H9 (cell line): ENCODE measurements around the gene SGO2. TPM values are rescaled to one million over a fixed set of nuclear protein-coding genes. Genes with fewer than 3 reads are reported as not detected.

Experiments used
- DNase-seq: peaks from one replicate; pipeline ENCODE4 v3.0.0-alpha.2; 2017
- H2AFZ ChIP-seq: one replicate; pipeline ENCODE4 v1.6.1; 2013; ENCODE audit warnings: mild to moderate bottlenecking, low read length, control low read depth, moderate library complexity
- H2AK5ac ChIP-seq: 2 replicates; pipeline ENCODE4 v1.6.1; 2013; ENCODE audit warnings: low read length, control low read depth, mixed read lengths; ENCODE audit not compliant: insufficient read length
- H2BK120ac ChIP-seq: one replicate; pipeline ENCODE4 v1.6.1; 2013; ENCODE audit warnings: low read depth, mild to moderate bottlenecking, low read length, control low read depth, inconsistent platforms; ENCODE audit not compliant: poor library complexity, severe bottlenecking
- H2BK12ac ChIP-seq: 2 replicates; pipeline ENCODE4 v1.6.1; 2013; ENCODE audit warnings: low read length, control low read depth, mixed read lengths, low read depth; ENCODE audit not compliant: insufficient read length
- H2BK15ac ChIP-seq: 2 replicates; pipeline ENCODE4 v1.6.1; 2013; ENCODE audit warnings: low read depth, low read length, control low read depth
- H2BK20ac ChIP-seq: one replicate; pipeline ENCODE4 v1.6.1; 2013; ENCODE audit warnings: low read depth, mild to moderate bottlenecking, low read length, control low read depth, inconsistent platforms; ENCODE audit not compliant: poor library complexity, severe bottlenecking
- H2BK5ac ChIP-seq: 2 replicates; pipeline ENCODE4 v1.6.1; 2013; ENCODE audit warnings: low read length, control low read depth, mixed read lengths; ENCODE audit not compliant: insufficient read length
- H3K14ac ChIP-seq: 2 replicates; pipeline ENCODE4 v1.6.1; 2013; ENCODE audit warnings: low read length, control low read depth; ENCODE audit not compliant: insufficient read depth
- H3K18ac ChIP-seq: 2 replicates; pipeline ENCODE4 v1.6.1; 2013; ENCODE audit warnings: low read depth, mild to moderate bottlenecking, mixed read lengths, low read length, control low read depth; ENCODE audit not compliant: insufficient read length
- H3K23ac ChIP-seq: 2 replicates; pipeline ENCODE4 v1.6.1; 2013; ENCODE audit warnings: low read length, control low read depth, mixed read lengths, low read depth; ENCODE audit not compliant: insufficient read length
- H3K23me2 ChIP-seq: 2 replicates; pipeline ENCODE4 v1.6.1; 2013; ENCODE audit warnings: low read depth, mild to moderate bottlenecking, mixed read lengths, low read length, control low read depth; ENCODE audit not compliant: insufficient read length, poor library complexity, severe bottlenecking
- H3K27ac ChIP-seq: 2 replicates; pipeline ENCODE4 v1.5.1; 2013; ENCODE audit warnings: low read length, control low read depth, mixed read lengths, low read depth; ENCODE audit not compliant: insufficient read length
- H3K27me3 ChIP-seq: 2 replicates; pipeline ENCODE4 v1.6.1; 2013; ENCODE audit warnings: low read length, control low read depth, inconsistent platforms; ENCODE audit not compliant: insufficient read depth
- H3K4ac ChIP-seq: 2 replicates; pipeline ENCODE4 v1.6.1; 2013; ENCODE audit warnings: low read depth, mild to moderate bottlenecking, control low read depth, inconsistent platforms, low read length, moderate library complexity
- H3K4me1 ChIP-seq: 2 replicates; pipeline ENCODE4 v1.6.1; 2013; ENCODE audit warnings: low read length, control low read depth, inconsistent platforms; ENCODE audit not compliant: insufficient read depth
- H3K4me2 ChIP-seq: 2 replicates; pipeline ENCODE4 v1.6.1; 2013; ENCODE audit warnings: low read length, control low read depth, mixed read lengths; ENCODE audit not compliant: insufficient read length, insufficient read depth
- H3K56ac ChIP-seq: 2 replicates; pipeline ENCODE4 v1.6.1; 2013; ENCODE audit warnings: low read depth, mild to moderate bottlenecking, mixed read lengths, low read length, control low read depth; ENCODE audit not compliant: insufficient read length
- H3K79me1 ChIP-seq: 2 replicates; pipeline ENCODE4 v1.6.1; 2013; ENCODE audit warnings: low read depth, mild to moderate bottlenecking, moderate library complexity, low read length, control low read depth, inconsistent platforms; ENCODE audit not compliant: insufficient read depth, poor library complexity, severe bottlenecking
- H3K79me2 ChIP-seq: 2 replicates; pipeline ENCODE4 v1.6.1; 2013; ENCODE audit warnings: low read length, control low read depth, inconsistent platforms; ENCODE audit not compliant: insufficient read depth
- H3K9ac ChIP-seq: 2 replicates; pipeline ENCODE4 v1.6.1; 2013; ENCODE audit warnings: low read length, control low read depth, mixed read lengths; ENCODE audit not compliant: insufficient read length; ENCODE audit errors: extremely low read depth
- H3K9me3 ChIP-seq: one replicate; pipeline ENCODE4 v1.6.1; 2013; ENCODE audit warnings: low read depth, low read length, inconsistent platforms; ENCODE audit not compliant: control insufficient read depth
- H3T11ph ChIP-seq: one replicate; pipeline ENCODE4 v1.6.1; 2013; ENCODE audit warnings: mild to moderate bottlenecking, low read length, control low read depth, inconsistent platforms
- H4K20me1 ChIP-seq: one replicate; pipeline ENCODE4 v1.6.1; 2013; ENCODE audit not compliant: control insufficient read depth, insufficient read length, insufficient read depth
- H4K5ac ChIP-seq: 2 replicates; pipeline ENCODE4 v1.6.1; 2013; ENCODE audit warnings: low read depth, mild to moderate bottlenecking, mixed read lengths, low read length, control low read depth; ENCODE audit not compliant: insufficient read length
- H4K8ac ChIP-seq: replicated peaks from 2 replicates; pipeline ENCODE4 v1.6.1; 2013; ENCODE audit warnings: low read length, control low read depth, mixed read lengths, low read depth; ENCODE audit not compliant: insufficient read length
- H4K91ac ChIP-seq: 2 replicates; pipeline ENCODE4 v1.6.1; 2013; ENCODE audit warnings: low read depth, mild to moderate bottlenecking, moderate library complexity, mixed read lengths, low read length, control low read depth; ENCODE audit not compliant: insufficient read length
- H3K27ac Mint-ChIP-seq, 3 experiments: 2 replicates in 2 of 3; 3 replicates in 1 of 3; pipeline ENCODE4 v1.8.0; 2020 to 2021; ENCODE audit warnings: mixed read lengths in 3 of 3, mild to moderate bottlenecking in 1 of 3, moderate library complexity in 1 of 3
- H3K27me3 Mint-ChIP-seq: 2 replicates; pipeline ENCODE4 v1.8.0; 2021; ENCODE audit warnings: low read depth, mild to moderate bottlenecking, moderate library complexity, mixed read lengths
- H3K36me3 Mint-ChIP-seq, 3 experiments: 2 replicates in 2 of 3; 3 replicates in 1 of 3; pipeline ENCODE4 v1.8.0; 2020 to 2021; ENCODE audit warnings: low read depth in 3 of 3, mixed read lengths in 3 of 3; ENCODE audit not compliant: insufficient read depth in 1 of 3
- H3K4me1 Mint-ChIP-seq, 2 experiments: 2 replicates each; pipeline ENCODE4 v1.8.0; 2020; ENCODE audit warnings: mixed read lengths in 2 of 2
- H3K4me3 Mint-ChIP-seq, 2 experiments: 2 replicates in 1 of 2; 3 replicates in 1 of 2; pipeline ENCODE4 v1.8.0; 2020 to 2021; ENCODE audit warnings: mild to moderate bottlenecking in 2 of 2, mixed read lengths in 2 of 2, moderate library complexity in 1 of 2
- H3K9me3 Mint-ChIP-seq, 2 experiments: 2 replicates in 1 of 2; 3 replicates in 1 of 2; pipeline ENCODE4 v1.8.0; 2020; ENCODE audit warnings: mild to moderate bottlenecking in 2 of 2, mixed read lengths in 2 of 2, moderate library complexity in 1 of 2
- CTCF ChIP-seq: fragments of 200-600 bp; sonication (generic); conservative IDR thresholded peaks from 3 replicates; pipeline ENCODE4 v1.8.0; 2021; ENCODE audit warnings: antibody characterized with exemption, mild to moderate bottlenecking
- WGBS: extraction: QIAGEN DNeasy Blood & Tissue Kit; methylation state at CpG from one replicate; pipeline ENCODE4 v1.1.7; 2013; ENCODE audit warnings: missing lambda C conversion rate, low lambda C conversion rate, mixed read lengths; ENCODE audit not compliant: insufficient read length; ENCODE audit errors: extremely low coverage; 5-methylcytosine and 5-hydroxymethylcytosine counted together
- total RNA-seq: library from RNA; stranded (reverse); gene quantifications from 2 replicates; pipeline ENCODE4 v1.2.1, GENCODE V29; 2021

SGO2 gene
- total RNA-seq, 1 experiment from 2014 or later, result 25.6 TPM

GRCh38 chr2:200525066-200525465, 941 bp upstream of the SGO2 start:
- Histone ChIP-seq H3K56ac (no peak overlapping the region), H2AFZ (no peak overlapping the region), H2BK5ac (no peak overlapping the region), H2BK120ac (no peak overlapping the region), H4K5ac (no peak overlapping the region), H3K14ac (no peak overlapping the region), H2BK12ac (no peak overlapping the region), H2AK5ac (no peak overlapping the region), H3K9me3 (no peaks in the 10 kb centered on the region), H3K9ac (no peak overlapping the region), H2BK15ac (no peak overlapping the region), H3K27ac (no peak overlapping the region), H3K27me3 (no peaks in the 10 kb centered on the region; the same call in 1 of the 2 replicates), H3K18ac (no peak overlapping the region), H4K91ac (no peak overlapping the region), H3K4me1 (no peaks in the 10 kb centered on the region; the same call in 1 of the 2 replicates), H4K8ac (no peak overlapping the region), H3K79me1 (no peaks in the 10 kb centered on the region), H3K79me2 (peaks cover 11% of the 10 kb centered on the region; the same call in 1 of the 2 replicates), H2BK20ac (no peak overlapping the region), H3K4ac (no peak overlapping the region), H3K23ac (no peak overlapping the region), H3K23me2 (peaks cover 4% of the 10 kb centered on the region), H3K4me2 (no peak overlapping the region), H3T11ph (no peak overlapping the region), H4K20me1 (no peaks in the 10 kb centered on the region)
- WGBS, result no CpG with 5 or more reads among the region's 2 CpGs
- Mint-ChIP-seq H3K27me3 (peaks cover 12% of the 10 kb centered on the region), H3K36me3 (no peaks in the 10 kb centered on the region), H3K9me3 (no peaks in the 10 kb centered on the region; a peak in 1 of 5 replicates), H3K4me1 (peaks cover 15 to 17% of the 10 kb centered on the region in 2 experiments), H3K27ac (no peak overlapping the region), H3K4me3 (no peak overlapping the region)
- TF ChIP-seq CTCF, result no peak
- no peak for DNase-seq
